K562 (cell line): ENCODE data around the gene C1QTNF5. TPM values are rescaled to one million over a fixed set of nuclear protein-coding genes. Genes with fewer than 3 reads are reported as not detected.

ENCODE experiments used
- ATF7 ChIP-seq: fragments of 450-650 bp; IDR thresholded peaks from 2 replicates; pipeline ENCODE4 v1.7.1; 2014; ENCODE audit warnings: mild to moderate bottlenecking, moderate library complexity
- DIDO1 ChIP-seq: fragments of 450-650 bp; IDR thresholded peaks from 2 replicates; pipeline ENCODE4 v1.6.1; 2016; ENCODE audit warnings: low read depth, missing biosample characterization, missing genetic modification characterization
- ESRRA ChIP-seq: fragments of 450-650 bp; IDR thresholded peaks from 2 replicates; pipeline ENCODE4 v1.6.1; 2014; ENCODE audit warnings: low read depth, mild to moderate bottlenecking, moderate library complexity, borderline replicate concordance
- FOXP4 ChIP-seq: sonication (generic); formaldehyde crosslinking; IDR thresholded peaks from 2 replicates; pipeline ENCODE4 v1.8.0; 2022; ENCODE audit warnings: mild to moderate bottlenecking, missing genetic modification reagents, borderline replicate concordance
- KDM5B ChIP-seq: fragments of 200-600 bp; sonication (generic); IDR thresholded peaks from 2 replicates; pipeline ENCODE4 v1.6.1; 2012; ENCODE audit warnings: low read depth, mild to moderate bottlenecking, moderate library complexity, low read length, control low read depth, inconsistent platforms; ENCODE audit not compliant: insufficient replicate concordance
- NEUROD1 ChIP-seq: fragments of 150-350 bp; IDR thresholded peaks from 2 replicates; pipeline ENCODE4 v1.6.1; 2014; ENCODE audit warnings: borderline replicate concordance, low read length, low read depth; ENCODE audit not compliant: partially characterized antibody
- NR2C2 ChIP-seq, 2 experiments: fragments of 200-800 bp in 1 of 2; sonication (Bioruptor generic) in 1 of 2; sonication (generic) in 1 of 2; formaldehyde crosslinking in 1 of 2; IDR thresholded peaks; 2 replicates each; pipeline versions ENCODE4 v1.6.1 to v1.8.0; 2016 to 2022; ENCODE audit warnings: mild to moderate bottlenecking in 1 of 2, missing compliant biosample characterization in 1 of 2, missing genetic modification characterization in 1 of 2, missing genetic modification reagents in 1 of 2
- PHF8 ChIP-seq: fragments of 200-600 bp; sonication (generic); IDR thresholded peaks from 2 replicates; pipeline ENCODE4 v1.6.1; 2012; ENCODE audit warnings: mixed run types, mild to moderate bottlenecking, inconsistent platforms, low read length, moderate library complexity, borderline replicate concordance
- PREB ChIP-seq: sonication (generic); formaldehyde crosslinking; IDR thresholded peaks from 2 replicates; pipeline ENCODE4 v1.8.1; 2023; ENCODE audit warnings: mild to moderate bottlenecking, missing genetic modification reagents
- SP1 ChIP-seq: sonication (generic); formaldehyde crosslinking; IDR thresholded peaks from 2 replicates; pipeline ENCODE4 v1.8.1; 2022; ENCODE audit warnings: mild to moderate bottlenecking, missing genetic modification reagents
- SREBF1 ChIP-seq: fragments of 150-350 bp; IDR thresholded peaks from 2 replicates; pipeline ENCODE4 v1.6.1; 2014; ENCODE audit warnings: antibody characterized with exemption, low read depth, low read length, borderline replicate concordance
- SUPT5H ChIP-seq: fragments of 450-650 bp; IDR thresholded peaks from 2 replicates; pipeline ENCODE4 v1.6.1; 2016
- TAF9B ChIP-seq: fragments of 450-650 bp; IDR thresholded peaks from 2 replicates; pipeline ENCODE4 v1.6.1; 2018; ENCODE audit warnings: mild to moderate bottlenecking; ENCODE audit not compliant: partially characterized antibody
- TCF7 ChIP-seq: sonication (generic); IDR thresholded peaks from 2 replicates; pipeline ENCODE4 v1.6.1; 2016; ENCODE audit warnings: antibody characterized with exemption, borderline replicate concordance
- VEZF1 ChIP-seq: fragments of 200-800 bp; sonication (Bioruptor generic); IDR thresholded peaks from 2 replicates; pipeline ENCODE4 v1.6.1; 2017; ENCODE audit warnings: missing genetic modification characterization, missing compliant biosample characterization
- ZBTB43 ChIP-seq: sonication (generic); formaldehyde crosslinking; IDR thresholded peaks from 2 replicates; pipeline ENCODE4 v1.8.0; 2023; ENCODE audit warnings: mild to moderate bottlenecking, missing genetic modification reagents
- ZNF175 ChIP-seq: fragments of 200-800 bp; sonication (Bioruptor generic); IDR thresholded peaks from 2 replicates; pipeline ENCODE4 v1.6.1; 2016; ENCODE audit warnings: low read depth, mild to moderate bottlenecking, missing genetic modification characterization, missing compliant biosample characterization
- ZNF263 ChIP-seq: sonication (generic); formaldehyde crosslinking; IDR thresholded peaks from 2 replicates; pipeline ENCODE4 v1.8.0; 2022; ENCODE audit warnings: mild to moderate bottlenecking, missing genetic modification reagents, borderline replicate concordance
- ZNF41 ChIP-seq: fragments of 250-450 bp; sonication (Bioruptor Pico); conservative IDR thresholded peaks from 2 replicates; pipeline ENCODE4 v1.4.0; 2020; ENCODE audit warnings: mild to moderate bottlenecking
- ZNF77 ChIP-seq: fragments of 250-450 bp; sonication (Bioruptor Pico); IDR thresholded peaks from 2 replicates; pipeline ENCODE4 v1.5.0; 2020
- polyA plus RNA-seq, 8 experiments: library from polyadenylated mRNA; depleted of rRNA in 4 of 8; stranded (reverse) in 5 of 8; unstranded in 3 of 8; fragments of >200 nt; fragmentation: Nextera tagmentation in 2 of 8; fragmentation: Illumina TruSeq in 1 of 8; extraction: Ambion mirVana in 2 of 8; extraction: Trizol in 1 of 8; gene quantifications; 2 replicates each; pipeline versions ENCODE4 v1.2.1 to v1.2.3, GENCODE V29; 2011 to 2014; ENCODE audit warnings: inconsistent platforms in 1 of 8, missing spikeins in 1 of 8
- total RNA-seq, 7 experiments: library from RNA; depleted of rRNA in 6 of 7; stranded (reverse); fragments of >200 nt in 6 of 7; fragmentation: Illumina TruSeq in 2 of 7; extraction: Trizol in 2 of 7; gene quantifications; 2 replicates each; pipeline versions ENCODE4 v1.2.1 to v1.2.3, GENCODE V29; 2011 to 2021; ENCODE audit warnings: low replicate concordance in 1 of 7

Gene C1QTNF5
- total and polyA plus RNA-seq, 9 of the 15 experiments (the other 6 are each of a cell fraction or from before 2014, with no cell fraction given) = 0.07 to 0.76 (median 0.24) TPM; not detected in 1

GRCh38 chr11:119318240-119319135, 22.2 kb downstream of the C1QTNF5 start (continued):
- TF ChIP-seq TCF7 (no peak), KDM5B (peak; percentile 92), ZNF41 (CRISPR knock-in tag) (no peak), ZNF77 (no peak), ZBTB43 (CRISPR knock-in tag) (0 out of 2 replicates have a peak, but pooled peaks have one; percentile 68), NR2C2 (CRISPR knock-in tag; IDR thresholded peaks at IDR 0.05) (0 out of 2 replicates have a peak, but pooled peaks have one; percentile 42), NR2C2 (tag; IDR thresholded peaks at IDR 0.05) (peak; percentile 48; the same call in 1 of the 2 replicates), PREB (CRISPR knock-in tag) (0 out of 2 replicates have a peak, but pooled peaks have one; percentile 51), ATF7 (peak; percentile 89), SREBF1 (0 out of 2 replicates have a peak, but pooled peaks have one; percentile 24), PHF8 (peak; percentile 61; the same call in 1 of the 2 replicates), FOXP4 (CRISPR knock-in tag) (peak; percentile 90), VEZF1 (CRISPR knock-in tag) (peak; percentile 62), ESRRA (0 out of 2 replicates have a peak, but pooled peaks have one; percentile 53), SUPT5H (peak; percentile 90), ZNF263 (peak; percentile 78), ZNF175 (CRISPR knock-in tag) (no peak), NEUROD1 (peak; percentile 67), DIDO1 (tag) (no peak), TAF9B (peak; percentile 64), SP1 (peak; percentile 74)
